Effector memory CD4-positive, alpha-beta T cell (primary cell): Measurements from ENCODE around the gene ZNF280A.
"Not testable (repeated sequence)": the region's sequence is repeated elsewhere in the genome, so short reads cannot be mapped to it uniquely, and the experiment has no call there.

Experiments used
- DNase-seq, 3 donors: peaks; one replicate each; pipeline ENCODE4 v3.0.0-alpha.2; 2020
- H3K27ac ChIP-seq: 2 replicates; pipeline ENCODE4 v1.7.0; 2013; ENCODE audit warnings: mild to moderate bottlenecking, low read length, moderate library complexity; ENCODE audit not compliant: insufficient read depth, poor library complexity, severe bottlenecking
- H3K27me3 ChIP-seq: replicated peaks from 2 replicates; pipeline ENCODE4 v1.7.0; 2013; ENCODE audit warnings: mild to moderate bottlenecking, low read length; ENCODE audit not compliant: insufficient read depth, control insufficient read depth, poor library complexity, severe bottlenecking
- H3K36me3 ChIP-seq: 2 replicates; pipeline ENCODE4 v1.7.0; 2013; ENCODE audit warnings: mild to moderate bottlenecking, low read length, moderate library complexity; ENCODE audit not compliant: control insufficient read depth, insufficient read depth
- H3K4me1 ChIP-seq: 2 replicates; pipeline ENCODE4 v1.7.0; 2013; ENCODE audit warnings: low read length, mild to moderate bottlenecking; ENCODE audit not compliant: control insufficient read depth, insufficient read depth, poor library complexity, severe bottlenecking
- H3K4me3 ChIP-seq: 2 replicates; pipeline ENCODE4 v1.7.0; 2013; ENCODE audit warnings: low read length, low read depth, mild to moderate bottlenecking; ENCODE audit not compliant: insufficient read depth, poor library complexity, severe bottlenecking
- H3K9me3 ChIP-seq: 2 replicates; pipeline ENCODE4 v1.7.0; 2013; ENCODE audit warnings: mild to moderate bottlenecking, low read length, moderate library complexity; ENCODE audit not compliant: control insufficient read depth

Gene ZNF280A

DNA sequence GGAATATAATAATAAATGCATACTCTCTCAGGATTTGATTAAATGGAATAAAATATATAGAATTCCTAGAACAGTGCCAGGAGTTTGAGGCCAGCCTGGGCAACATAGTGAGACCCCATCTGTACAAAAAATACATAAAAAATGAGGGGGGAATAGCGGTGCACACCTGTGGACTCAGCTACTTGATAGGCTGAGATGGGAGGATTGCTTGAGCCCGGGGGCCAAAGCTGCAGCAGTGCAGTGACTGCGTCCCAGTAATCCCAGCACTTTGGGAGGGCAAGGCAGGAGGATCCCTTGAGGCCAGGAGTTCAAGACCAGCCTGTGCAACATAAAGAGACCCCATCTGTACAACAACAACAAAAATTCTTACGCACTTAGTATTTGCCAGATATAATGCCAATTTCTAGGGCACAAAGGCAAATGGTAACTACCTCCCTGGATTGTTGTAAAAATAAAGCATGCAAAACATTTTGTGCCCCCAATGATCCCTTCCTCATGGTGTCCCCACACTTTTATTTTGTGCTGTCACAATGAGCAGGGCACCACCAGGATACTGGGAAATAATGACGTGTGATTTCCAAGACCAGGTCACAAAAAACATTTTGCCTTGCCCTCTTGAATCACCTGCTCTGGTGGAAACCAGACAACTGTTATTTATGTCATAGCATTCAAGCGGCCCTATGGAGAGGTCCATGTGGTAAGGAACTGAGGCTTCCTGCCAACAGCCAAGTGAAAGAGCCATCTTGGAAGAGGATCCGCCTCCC is 18.3 kb upstream of the ZNF280A start:
- no peak overlapping the region for H3K27ac ChIP-seq
- H3K27me3 ChIP-seq, result no peaks in the 10 kb centered on the region
- H3K36me3 ChIP-seq, result no peaks in the 10 kb centered on the region
- H3K4me3 ChIP-seq, result no peak overlapping the region
- H3K4me1 ChIP-seq, result no peaks in the 10 kb centered on the region
- H3K9me3 ChIP-seq, result no peaks in the 10 kb centered on the region
- no peak for DNase-seq

DNA sequence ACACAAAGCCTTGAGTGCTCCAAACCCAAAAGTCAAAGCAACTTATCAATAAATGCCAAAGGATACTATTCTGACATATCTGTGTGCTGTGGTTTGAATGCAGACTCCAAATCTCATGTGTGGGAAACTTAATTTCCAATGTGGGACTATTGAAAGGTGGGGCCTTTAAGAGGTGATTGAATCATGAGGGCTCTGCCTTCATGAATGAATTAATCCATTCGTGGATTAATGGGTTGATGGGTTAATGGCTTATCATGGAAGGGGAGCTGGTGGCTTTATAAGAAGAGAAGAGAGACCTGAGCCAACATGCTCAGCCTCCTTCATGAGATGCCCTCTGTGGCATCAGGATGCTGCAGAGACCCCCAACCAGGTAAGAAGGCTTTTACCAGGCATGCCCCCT is 16.8 kb upstream of the ZNF280A start:
- H3K27ac ChIP-seq, result no peak overlapping the region

DNA sequence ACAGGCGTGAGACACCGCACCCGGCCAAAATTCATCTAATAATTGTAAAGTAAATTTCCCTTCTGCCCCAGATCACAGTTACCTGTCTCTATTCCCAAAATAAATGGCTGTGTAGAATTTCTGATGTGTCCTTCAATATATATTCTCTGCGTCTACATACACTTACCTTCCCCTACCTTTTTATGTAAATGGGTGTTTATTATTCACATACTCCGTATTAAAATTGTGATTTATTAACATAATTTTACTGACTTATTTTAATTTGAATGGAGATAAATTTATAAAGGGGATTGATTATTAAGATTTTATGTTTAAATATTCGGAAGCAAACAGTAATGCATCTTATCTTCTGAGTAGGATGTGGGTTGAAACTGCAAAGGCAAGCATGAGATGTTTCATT is 16.4 kb upstream of the ZNF280A start:
- no peaks in the 10 kb centered on the region for H3K4me1 ChIP-seq
- no peaks in the 10 kb centered on the region for H3K36me3 ChIP-seq
- no peaks in the 10 kb centered on the region for H3K9me3 ChIP-seq
- H3K4me3 ChIP-seq, result no peak overlapping the region
- no peak for DNase-seq
- H3K27ac ChIP-seq, result no peak overlapping the region
- H3K27me3 ChIP-seq, result no peaks in the 10 kb centered on the region

More for the DNA sequence above, 16.8 kb upstream of the ZNF280A start:
- no peak for DNase-seq
- Histone ChIP-seq H3K9me3 (no peaks in the 10 kb centered on the region), H3K36me3 (no peaks in the 10 kb centered on the region), H3K4me1 (no peaks in the 10 kb centered on the region), H3K4me3 (no peak overlapping the region), H3K27me3 (no peaks in the 10 kb centered on the region)

GRCh38 chr22:22535662-22536061 is 15.6 kb upstream of the ZNF280A start:
- no peaks in the 10 kb centered on the region for H3K27me3 ChIP-seq
- H3K4me1 ChIP-seq, result no peaks in the 10 kb centered on the region
- H3K36me3 ChIP-seq, result no peaks in the 10 kb centered on the region
- no peak overlapping the region for H3K4me3 ChIP-seq
- no peak overlapping the region for H3K27ac ChIP-seq
- no peaks in the 10 kb centered on the region for H3K9me3 ChIP-seq
- DNase-seq, result no peak

- Histone ChIP-seq H3K4me1 (no peaks in the 10 kb centered on the region), H3K27me3 (no peaks in the 10 kb centered on the region), H3K27ac (no peak overlapping the region), H3K4me3 (no peak overlapping the region), H3K9me3 (no peaks in the 10 kb centered on the region), H3K36me3 (no peaks in the 10 kb centered on the region)
- DNase-seq, result no peak
These were observed 14.7 kb upstream of the ZNF280A start for GRCh38 chr22:22534604-22535415.

- Histone ChIP-seq H3K27ac (no peak overlapping the region), H3K4me3 (no peak overlapping the region), H3K4me1 (no peaks in the 10 kb centered on the region), H3K36me3 (no peaks in the 10 kb centered on the region), H3K9me3 (no peaks in the 10 kb centered on the region), H3K27me3 (no peaks in the 10 kb centered on the region)
- DNase-seq, result no peak
These were observed 13.8 kb upstream of the ZNF280A start for GRCh38 chr22:22533863-22534262.

DNA sequence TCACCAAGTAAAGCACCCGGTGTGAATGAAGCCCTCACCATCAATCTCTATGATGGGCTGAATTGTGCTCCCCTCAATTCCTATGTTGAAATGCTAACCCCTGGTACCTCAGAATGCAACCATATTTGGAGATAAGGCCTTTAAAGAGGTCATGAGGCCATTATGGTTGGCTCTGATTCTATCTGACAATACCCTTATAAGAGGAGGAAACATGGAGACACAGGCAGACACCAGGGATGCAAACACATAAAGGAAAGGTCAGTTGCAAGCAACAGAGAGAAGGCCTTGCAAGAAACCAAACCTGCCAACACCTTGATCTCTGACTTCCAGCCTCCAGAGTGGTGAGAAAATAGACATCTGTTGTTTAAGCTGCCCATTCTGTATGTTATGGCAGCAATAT is 13.3 kb upstream of the ZNF280A start:
- Histone ChIP-seq H3K4me1 (no peaks in the 10 kb centered on the region), H3K27ac (no peak overlapping the region), H3K4me3 (no peak overlapping the region), H3K9me3 (no peaks in the 10 kb centered on the region), H3K36me3 (no peaks in the 10 kb centered on the region), H3K27me3 (no peaks in the 10 kb centered on the region)
- no peak for DNase-seq

DNA sequence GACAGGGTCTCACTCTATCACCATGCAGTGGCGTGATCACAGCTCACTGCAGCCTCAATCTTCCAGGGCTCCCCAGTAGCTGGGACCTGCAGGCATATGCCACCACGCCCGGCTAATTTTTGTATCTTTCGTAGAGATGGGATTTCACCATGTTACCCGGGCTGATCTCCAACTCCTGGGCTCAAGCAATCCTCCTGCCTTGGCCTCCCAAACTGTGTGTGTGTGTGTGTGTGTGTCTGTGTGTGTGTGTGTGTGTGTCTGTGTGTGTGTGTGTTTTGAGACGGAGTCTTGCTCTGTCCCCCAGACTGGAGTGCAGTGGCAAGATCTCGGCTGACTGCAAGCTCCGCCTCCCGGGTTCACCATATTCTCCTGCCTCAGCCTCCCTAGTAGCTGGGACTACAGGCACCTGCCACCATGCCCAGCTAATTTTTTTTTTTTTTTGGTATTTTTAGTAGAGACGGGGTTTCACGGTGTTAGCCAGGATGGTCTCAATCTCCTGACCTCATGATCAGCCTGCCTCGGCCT is 12.5 kb upstream of the ZNF280A start:
- H3K27me3 ChIP-seq, DNase-seq, H3K4me3 ChIP-seq, H3K9me3 ChIP-seq, H3K27ac ChIP-seq, H3K4me1 ChIP-seq, H3K36me3 ChIP-seq: not testable (repeated sequence)

DNA sequence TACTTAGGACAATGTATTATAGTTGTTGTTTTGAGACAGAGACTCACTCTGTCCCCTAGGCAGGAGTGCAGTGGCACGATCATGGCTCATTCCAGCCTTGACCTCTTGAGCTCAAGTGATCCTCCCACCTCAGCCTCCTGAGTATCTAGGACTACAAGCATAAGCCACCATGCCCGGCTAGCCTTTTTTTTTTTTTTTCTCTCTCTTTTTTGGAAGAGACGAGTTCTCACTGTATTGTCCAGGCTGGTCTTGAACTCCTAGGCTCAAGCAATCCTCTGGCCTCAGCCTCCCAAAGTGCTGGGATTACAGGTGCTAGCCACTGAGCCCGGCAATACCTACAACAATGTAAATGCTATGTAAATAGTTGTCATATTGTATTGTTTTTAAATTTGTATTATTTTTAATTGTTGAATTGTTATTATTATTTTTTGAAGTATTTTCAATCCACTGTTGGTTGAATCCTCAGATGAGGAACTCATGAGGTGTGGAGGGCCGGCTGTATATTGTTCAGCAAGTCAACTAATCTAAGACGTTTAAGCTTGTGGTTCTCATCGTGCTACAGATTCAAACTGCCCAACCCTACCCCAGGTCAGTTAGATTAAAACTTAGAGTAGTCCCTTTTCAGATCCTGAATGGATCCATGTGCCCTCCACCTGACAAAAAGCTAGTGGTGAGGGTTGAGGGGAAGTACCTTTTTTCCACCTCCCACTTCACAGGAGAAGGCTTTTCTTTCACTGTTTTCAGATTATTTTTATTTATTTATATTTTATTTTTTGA is 11.9 kb upstream of the ZNF280A start:
- no peak for DNase-seq
- Histone ChIP-seq H3K9me3 (no peaks in the 10 kb centered on the region), H3K4me1 (no peaks in the 10 kb centered on the region), H3K27ac (no peak overlapping the region), H3K36me3 (no peaks in the 10 kb centered on the region), H3K4me3 (no peak overlapping the region), H3K27me3 (no peaks in the 10 kb centered on the region)
